Panc1 (cell line): Measurements from ENCODE around the gene NRDC. TPM values are rescaled to one million over a fixed set of nuclear protein-coding genes. Genes with fewer than 3 reads are reported as not detected.

Experiments used
- ATAC-seq: fragments of 200-7000 bp; cut with Tn5 transposase; 2 replicates; pipeline ENCODE4 v1.9.1; 2020; ENCODE audit warnings: mild to moderate bottlenecking, moderate library complexity
- Bru-seq: library from RNA; stranded (reverse); fragments of 400-500 nt; gene quantifications from one replicate; lab custom pipeline; 2021; lab: Mats Ljungman, UMichigan
- BruChase-seq, 2 experiments: library from RNA; stranded (reverse); fragments of 400-500 nt; gene quantifications; one replicate each; lab custom pipeline; 2021; lab: Mats Ljungman, UMichigan
- BruUV-seq: library from RNA; stranded (reverse); fragments of 400-500 nt; replicated peaks from 2 replicates; lab custom pipeline; 2021; lab: Mats Ljungman, UMichigan
- CTCF ChIA-PET: fragments of 300-600 bp; sonication (Branson Sonifier 250); formaldehyde crosslinking; loops from one replicate; lab custom pipeline; 2022; ENCODE audit warnings: antibody characterized with exemption; lab: Charles Lee
- POLR2A ChIA-PET: fragments of 300-600 bp; sonication (Branson Sonifier 250); formaldehyde crosslinking; loops from one replicate; lab custom pipeline; 2022; ENCODE audit warnings: antibody characterized with exemption; lab: Charles Lee
- DNase-seq: peaks from one replicate; pipeline ENCODE4 v3.0.0-alpha.2; 2010; ENCODE audit warnings: low read depth, low spot score
- H3K27ac ChIP-seq: 2 replicates; pipeline ENCODE4 v1.5.1; 2011; ENCODE audit warnings: mild to moderate bottlenecking, low read length, inconsistent platforms
- H3K27me3 ChIP-seq: fragments of 200-500 bp; sonication (Bioruptor generic); 2 replicates; pipeline ENCODE4 v1.6.0; 2014; ENCODE audit warnings: low read length, inconsistent platforms; ENCODE audit not compliant: control insufficient read depth, insufficient read depth
- H3K36me3 ChIP-seq: fragments of 200-500 bp; sonication (Bioruptor generic); 2 replicates; pipeline ENCODE4 v1.5.1; 2014; ENCODE audit warnings: inconsistent platforms, mild to moderate bottlenecking, low read length, moderate library complexity; ENCODE audit not compliant: control insufficient read depth, insufficient read depth
- H3K4me1 ChIP-seq: 2 replicates; pipeline ENCODE4 v1.5.1; 2011; ENCODE audit warnings: inconsistent platforms, mild to moderate bottlenecking, low read length, moderate library complexity; ENCODE audit not compliant: control insufficient read depth, insufficient read depth
- H3K4me3 ChIP-seq, 2 experiments: 2 replicates each; pipeline ENCODE4 v1.5.1; 2011 to 2012; ENCODE audit warnings: low read depth in 2 of 2, low read length in 2 of 2, mild to moderate bottlenecking in 2 of 2, inconsistent platforms in 1 of 2, moderate library complexity in 1 of 2
- H3K9me3 ChIP-seq: fragments of 200-500 bp; sonication (Bioruptor generic); 2 replicates; pipeline ENCODE4 v1.5.1; 2014; ENCODE audit warnings: low read depth, mild to moderate bottlenecking, inconsistent platforms, low read length, moderate library complexity; ENCODE audit not compliant: control insufficient read depth, insufficient read depth
- CTCF ChIP-seq: fragments of 450-650 bp; IDR thresholded peaks from 2 replicates; pipeline ENCODE4 v1.5.1; 2017; ENCODE audit warnings: mild to moderate bottlenecking
- POLR2AphosphoS5 ChIP-seq: IDR thresholded peaks from 2 replicates; pipeline ENCODE4 v1.6.1; 2012; ENCODE audit warnings: mild to moderate bottlenecking, low read depth, low read length, moderate library complexity
- REST ChIP-seq, 2 experiments: IDR thresholded peaks; 2 replicates each; pipeline ENCODE4 v1.6.1; 2011 to 2012; ENCODE audit warnings: low read depth in 2 of 2, control low read depth in 1 of 2, low read length in 1 of 2, mild to moderate bottlenecking in 1 of 2, moderate library complexity in 1 of 2; ENCODE audit not compliant: insufficient read depth in 1 of 2
- SIN3A ChIP-seq: IDR thresholded peaks from 2 replicates; pipeline ENCODE4 v1.6.1; 2012; ENCODE audit warnings: low read depth, mild to moderate bottlenecking, low read length, moderate library complexity, borderline replicate concordance; ENCODE audit not compliant: insufficient read depth
- TCF7L2 ChIP-seq: IDR thresholded peaks from 2 replicates; pipeline ENCODE4 v1.6.1; 2011; ENCODE audit warnings: mild to moderate bottlenecking, low read depth, low read length, inconsistent platforms
- in situ Hi-C: cut with HindIII; loops from 2 replicates; pipeline ENCODE4 v1.10.0; 2016; ENCODE audit warnings: low sequenced_read_pairs, low pct_unique_long_range_greater_than_20kb
- intact Hi-C: fragments of 100-400 bp; cut with micrococcal nuclease; formaldehyde crosslinking; loops from one replicate; pipeline ENCODE4 v1.10.0; 2022; ENCODE audit not compliant: unreplicated experiment
- long read RNA-seq: library from polyadenylated mRNA; unstranded; transcript quantifications from one replicate; pipeline ENCODE4 v2.0.0, GENCODE V29; 2021; ENCODE audit not compliant: unreplicated experiment
- polyA plus RNA-seq: library from polyadenylated mRNA; unstranded; fragments of >200 nt; gene quantifications from one replicate; pipeline ENCODE4 v1.2.1, GENCODE V29; 2012; ENCODE audit warnings: missing spikeins; ENCODE audit not compliant: insufficient read length
- total RNA-seq: library from RNA; stranded (reverse); gene quantifications from one replicate; pipeline ENCODE4 v1.2.1, GENCODE V29; 2021; ENCODE audit not compliant: unreplicated experiment

Gene NRDC
- total RNA-seq = 180 TPM
- 118 TPM for polyA plus RNA-seq
- percentile 88 among the genes with signal in this experiment for Bru-seq, nascent RNA
- BruChase-seq, experiment 1, labeled RNA remaining after a 2-hour chase = percentile 90 among the genes with signal in this experiment
- BruChase-seq, experiment 2, labeled RNA remaining after a 6-hour chase = percentile 89 among the genes with signal in this experiment
- long read RNA-seq, transcript NRDC-211 (2 exons, 1,020 nt) = minor isoform, 13 of 346 reads
- long read RNA-seq, transcript NRDC-201 (31 exons, 3,691 nt) = major isoform, 212 of 346 reads
- long read RNA-seq, partial matches to known transcripts = 61 of 346 reads
- long read RNA-seq, other reads (novel, unspliced or antisense) = 58 of 346 reads

- no TSS peak for BruUV-seq
- POLR2A ChIA-PET = interaction anchor here (0.6 kb wide), 1 partner anchor 111 kb away, joined by 5 read pairs; no protein-coding TSS in a partner anchor
Measured at GRCh38 chr1:51878616-51879336, at the start of gene NRDC. Gene NRDC (minus strand): TSS chr1:51878727. CDS start chr1:51878615, 112 bp downstream.

More at GRCh38 chr1:51878616-51879336, at the start of gene NRDC:
- Histone ChIP-seq H3K9me3 (no peaks in the 10 kb centered on the region), H3K4me1 (peaks cover 25% of the 10 kb centered on the region), H3K4me3 (peak within 1 kb of the TSS; percentile 92 to 94), H3K27me3 (no peaks in the 10 kb centered on the region), H3K36me3 (peaks cover 4% of the 10 kb centered on the region; the same call in 1 of the 2 replicates), H3K27ac (peak within 1 kb of the TSS; percentile 99)
- TF ChIP-seq REST (IDR thresholded peaks at IDR 0.05; ENCODE audit: insufficient read depth in 1 of 2, low read depth in 2 of 2, low read length in 1 of 2) (no peak), POLR2AphosphoS5 (peak; percentile 76; the same call in 1 of the 2 replicates), TCF7L2 (peak; percentile 44; the same call in 1 of the 2 replicates), SIN3A (0 out of 2 replicates have a peak, but pooled peaks have one; percentile 7), CTCF (no peak)
- intact Hi-C loops = no loop called here
- DNase-seq (peak; percentile 99), ATAC-seq (peak; percentile 94)
- CTCF ChIA-PET = no interaction called here
- in situ Hi-C loops = no loop called here
